GM12874 (cell line): ENCODE data around the gene SLC10A1.

ENCODE experiments used
- CTCF ChIP-seq: IDR thresholded peaks from 2 replicates; pipeline ENCODE4 v1.5.1; 2011; ENCODE audit warnings: low read depth, mild to moderate bottlenecking, control low read depth, low read length, moderate library complexity; ENCODE audit not compliant: insufficient read depth

SLC10A1 gene

GRCh38 chr14:69769623-69770022, 27.4 kb downstream of the SLC10A1 start:
- no peak for TF ChIP-seq CTCF

GRCh38 chr14:69768873-69769272, 28.2 kb downstream of the SLC10A1 start:
- TF ChIP-seq CTCF, result no peak

- no peak for TF ChIP-seq CTCF
These were observed 29.6 kb downstream of the SLC10A1 start for GRCh38 chr14:69767369-69767999.

GRCh38 chr14:69766984-69767368, 30.1 kb downstream of the SLC10A1 start, which contains the start of gene SRSF5:
TSS of gene SRSF5 (plus strand) at chr14:69767142. CDS start at chr14:69768157, 1,015 bp downstream.
- no peak for TF ChIP-seq CTCF

GRCh38 chr14:69763761-69764510, 33.1 kb downstream of the SLC10A1 start:
- TF ChIP-seq CTCF, result no peak

GRCh38 chr14:69760810-69761209, 36.2 kb downstream of the SLC10A1 start:
- TF ChIP-seq CTCF, result no peak

GRCh38 chr14:69756298-69756697, 40.7 kb downstream of the SLC10A1 start:
- TF ChIP-seq CTCF, result no peak
